ENCODE results near the gene SHE.

Gene SHE

GRCh38 chr1:154460695-154461260 is 41.4 kb downstream of the SHE start:
- H3K9me3 Mint-ChIP-seq = no peaks in the 10 kb centered on the region
- H3K36me3 Mint-ChIP-seq (ENCODE audit: low read depth) = no peaks in the 10 kb centered on the region
- TF ChIP-seq, protein P1, sequence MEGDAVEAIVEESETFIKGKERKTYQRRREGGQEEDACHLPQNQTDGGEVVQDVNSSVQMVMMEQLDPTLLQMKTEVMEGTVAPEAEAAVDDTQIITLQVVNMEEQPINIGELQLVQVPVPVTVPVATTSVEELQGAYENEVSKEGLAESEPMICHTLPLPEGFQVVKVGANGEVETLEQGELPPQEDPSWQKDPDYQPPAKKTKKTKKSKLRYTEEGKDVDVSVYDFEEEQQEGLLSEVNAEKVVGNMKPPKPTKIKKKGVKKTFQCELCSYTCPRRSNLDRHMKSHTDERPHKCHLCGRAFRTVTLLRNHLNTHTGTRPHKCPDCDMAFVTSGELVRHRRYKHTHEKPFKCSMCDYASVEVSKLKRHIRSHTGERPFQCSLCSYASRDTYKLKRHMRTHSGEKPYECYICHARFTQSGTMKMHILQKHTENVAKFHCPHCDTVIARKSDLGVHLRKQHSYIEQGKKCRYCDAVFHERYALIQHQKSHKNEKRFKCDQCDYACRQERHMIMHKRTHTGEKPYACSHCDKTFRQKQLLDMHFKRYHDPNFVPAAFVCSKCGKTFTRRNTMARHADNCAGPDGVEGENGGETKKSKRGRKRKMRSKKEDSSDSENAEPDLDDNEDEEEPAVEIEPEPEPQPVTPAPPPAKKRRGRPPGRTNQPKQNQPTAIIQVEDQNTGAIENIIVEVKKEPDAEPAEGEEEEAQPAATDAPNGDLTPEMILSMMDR (IDR thresholded peaks at IDR 0.05; ENCODE audit: unreplicated experiment in 3 of 3) = no peak
- H3K27ac Mint-ChIP-seq = no peak overlapping the region
- H3K27me3 Mint-ChIP-seq (ENCODE audit: low read depth) = peaks cover 6% of the 10 kb centered on the region
- no peak overlapping the region for H3K4me3 Mint-ChIP-seq
- peaks cover 2% of the 10 kb centered on the region for H3K4me1 Mint-ChIP-seq

GRCh38 chr1:154459080-154459479 is 43.1 kb downstream of the SHE start:
- Mint-ChIP-seq H3K4me1 (no peaks in the 10 kb centered on the region), H3K36me3 (ENCODE audit: low read depth) (no peaks in the 10 kb centered on the region), H3K9me3 (no peaks in the 10 kb centered on the region), H3K4me3 (no peak overlapping the region), H3K27me3 (ENCODE audit: low read depth) (peaks cover 6% of the 10 kb centered on the region), H3K27ac (no peak overlapping the region)
- TF ChIP-seq, protein P1 (IDR thresholded peaks at IDR 0.05; ENCODE audit: unreplicated experiment in 3 of 3) = no peak

- H3K4me3 Mint-ChIP-seq = no peak overlapping the region
- no peaks in the 10 kb centered on the region for H3K36me3 Mint-ChIP-seq (ENCODE audit: low read depth)
- no peak overlapping the region for H3K27ac Mint-ChIP-seq
- TF ChIP-seq, protein P1 (IDR thresholded peaks at IDR 0.05; ENCODE audit: unreplicated experiment in 3 of 3) = no peak
- peaks cover 22% of the 10 kb centered on the region for H3K27me3 Mint-ChIP-seq (ENCODE audit: low read depth)
- no peaks in the 10 kb centered on the region for H3K9me3 Mint-ChIP-seq
- peaks cover 6% of the 10 kb centered on the region for H3K4me1 Mint-ChIP-seq
These were observed 45.6 kb downstream of the SHE start for GRCh38 chr1:154456631-154457030.

- Mint-ChIP-seq H3K9me3 (no peaks in the 10 kb centered on the region), H3K4me1 (peaks cover 6% of the 10 kb centered on the region), H3K4me3 (no peak overlapping the region), H3K36me3 (ENCODE audit: low read depth) (no peaks in the 10 kb centered on the region), H3K27me3 (ENCODE audit: low read depth) (peaks cover 27% of the 10 kb centered on the region), H3K27ac (no peak overlapping the region)
- TF ChIP-seq, protein P1 (IDR thresholded peaks at IDR 0.05; ENCODE audit: unreplicated experiment in 3 of 3) = no peak
These were observed 47.7 kb downstream of the SHE start for GRCh38 chr1:154454386-154455120.

DNA sequence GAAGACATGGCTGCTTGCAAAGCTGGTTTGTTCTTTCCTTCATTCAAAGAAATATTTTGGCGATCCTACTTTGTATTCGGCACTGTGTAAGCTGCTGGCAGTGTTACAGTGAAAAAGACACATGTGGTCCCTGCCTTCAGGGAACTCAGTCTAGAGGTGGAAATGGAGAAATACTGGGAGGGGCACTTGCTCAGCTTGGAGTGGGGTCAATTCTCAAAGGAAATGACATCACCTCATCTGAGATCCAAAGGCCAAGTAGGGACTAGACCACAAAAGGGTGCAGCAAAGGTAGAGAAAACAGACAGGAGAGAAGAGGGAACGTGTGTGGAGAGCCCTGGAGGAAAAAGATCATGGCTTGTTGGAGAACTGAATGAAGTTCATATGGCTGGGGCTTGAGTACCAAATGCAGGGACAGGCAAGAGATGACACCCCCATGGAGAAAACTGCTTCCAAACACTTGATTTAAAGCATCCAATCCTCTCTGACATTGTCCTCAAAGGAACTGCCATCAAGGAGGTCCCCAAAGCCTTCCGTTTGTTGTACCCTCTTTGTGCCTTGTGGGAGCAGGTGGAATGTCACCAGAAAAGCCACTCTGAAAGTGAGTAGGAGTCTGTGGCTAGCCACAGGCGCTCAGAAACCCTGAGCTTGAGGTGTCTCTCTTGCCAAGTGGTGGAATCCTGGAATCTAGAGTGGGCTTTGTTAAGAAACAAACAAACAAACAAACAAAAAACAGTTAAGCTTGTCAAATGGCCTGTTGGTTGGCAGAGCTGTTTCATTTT is 48.4 kb downstream of the SHE start:
- Mint-ChIP-seq H3K4me1 (peaks cover 6% of the 10 kb centered on the region), H3K27ac (peak overlapping the region in 1 of 3 experiments; percentile 20), H3K36me3 (ENCODE audit: low read depth) (no peaks in the 10 kb centered on the region), H3K9me3 (no peaks in the 10 kb centered on the region), H3K4me3 (no peak overlapping the region), H3K27me3 (ENCODE audit: low read depth) (peaks cover 27% of the 10 kb centered on the region)
- TF ChIP-seq, protein P1 (IDR thresholded peaks at IDR 0.05; ENCODE audit: unreplicated experiment in 3 of 3) = no peak

Data from nephron (organoid).